Measurements from ENCODE around the gene SLC25A38. TPM values are rescaled to one million over a fixed set of nuclear protein-coding genes. Genes with fewer than 3 reads are reported as not detected.

SLC25A38 gene
- polyA plus RNA-seq, 2 of the 4 experiments (the other 2 are of a cell fraction), result 31.9 to 52.8 TPM

GRCh38 chr3:39384665-39385000 is 1.5 kb downstream of the SLC25A38 start:
- ATAC-seq (no peak), DNase-seq (ENCODE audit: low read depth in 1 of 2, low spot score in 1 of 2) (no peak), FAIRE-seq (no peak)
- Histone ChIP-seq H3K9me3 (no peaks in the 10 kb centered on the region), H3K27ac (peak overlapping the region in 1 of 2 experiments; percentile 53; a peak in 1 of 6 replicates), H3K4me3 (peak overlapping the region; percentile 85), H3K4me1 (peaks cover 18% of the 10 kb centered on the region; the same call in 2 of the 3 replicates), H3K4me2 (peak overlapping the region; percentile 73)
- 60% methylated on average over 14 of the region's 14 CpGs for WGBS (ENCODE audit: missing lambda C conversion rate)
- ChIA-PET CTCF (interaction anchor here (1.0 to 1.3 kb wide), 3 partner anchors 21 to 93 kb away, joined by 3 to 4 read pairs (median 3); no protein-coding TSS in a partner anchor), POLR2A (interaction anchor here (0.8 to 1.6 kb wide), 3 partner anchors 22 to 217 kb away, joined by 3 to 10 read pairs (median 3); partner anchors contain the start of gene RPSA)
- TF ChIP-seq, protein P1, sequence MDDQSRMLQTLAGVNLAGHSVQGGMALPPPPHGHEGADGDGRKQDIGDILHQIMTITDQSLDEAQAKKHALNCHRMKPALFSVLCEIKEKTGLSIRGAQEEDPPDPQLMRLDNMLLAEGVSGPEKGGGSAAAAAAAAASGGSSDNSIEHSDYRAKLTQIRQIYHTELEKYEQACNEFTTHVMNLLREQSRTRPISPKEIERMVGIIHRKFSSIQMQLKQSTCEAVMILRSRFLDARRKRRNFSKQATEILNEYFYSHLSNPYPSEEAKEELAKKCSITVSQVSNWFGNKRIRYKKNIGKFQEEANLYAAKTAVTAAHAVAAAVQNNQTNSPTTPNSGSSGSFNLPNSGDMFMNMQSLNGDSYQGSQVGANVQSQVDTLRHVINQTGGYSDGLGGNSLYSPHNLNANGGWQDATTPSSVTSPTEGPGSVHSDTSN (IDR thresholded peaks at IDR 0.05), result no peak
- TF ChIP-seq, protein P2, sequence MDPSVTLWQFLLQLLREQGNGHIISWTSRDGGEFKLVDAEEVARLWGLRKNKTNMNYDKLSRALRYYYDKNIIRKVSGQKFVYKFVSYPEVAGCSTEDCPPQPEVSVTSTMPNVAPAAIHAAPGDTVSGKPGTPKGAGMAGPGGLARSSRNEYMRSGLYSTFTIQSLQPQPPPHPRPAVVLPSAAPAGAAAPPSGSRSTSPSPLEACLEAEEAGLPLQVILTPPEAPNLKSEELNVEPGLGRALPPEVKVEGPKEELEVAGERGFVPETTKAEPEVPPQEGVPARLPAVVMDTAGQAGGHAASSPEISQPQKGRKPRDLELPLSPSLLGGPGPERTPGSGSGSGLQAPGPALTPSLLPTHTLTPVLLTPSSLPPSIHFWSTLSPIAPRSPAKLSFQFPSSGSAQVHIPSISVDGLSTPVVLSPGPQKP (IDR thresholded peaks at IDR 0.05; ENCODE audit: low read depth, low read length), result no peak
- TF ChIP-seq JUNB (IDR thresholded peaks at IDR 0.05) (no peak), NFE2L2 (conservative IDR thresholded peaks at IDR 0.05; ENCODE audit: low read length) (no peak)

- H3K4me2 ChIP-seq, result peak overlapping the region; percentile 73
- peaks cover 18% of the 10 kb centered on the region; the same call in 2 of the 3 replicates for H3K4me1 ChIP-seq
- WGBS (ENCODE audit: missing lambda C conversion rate), result 74% methylated on average over 9 of the region's 9 CpGs
- ATAC-seq (no peak), FAIRE-seq (no peak), DNase-seq (ENCODE audit: low read depth in 1 of 2, low spot score in 1 of 2) (no peak)
- H3K9me3 ChIP-seq, result no peaks in the 10 kb centered on the region
- POLR2A ChIA-PET, result interaction anchor here (1.6 kb wide), 1 partner anchor 21 kb away, joined by 10 read pairs; the partner anchor contains the start of gene RPSA
- H3K4me3 ChIP-seq, result no peak overlapping the region
- CTCF ChIA-PET, result interaction anchor here (1.0 to 1.3 kb wide), 3 partner anchors 20 to 23 kb away, joined by 3 to 4 read pairs (median 3); partner anchors contain the start of gene RPSA
- TF ChIP-seq RAD21 (conservative IDR thresholded peaks at IDR 0.05 in 1 of 2, IDR thresholded peaks at IDR 0.05 in 1 of 2) (no peak), ZC3H11A (IDR thresholded peaks at IDR 0.05) (no peak), KDM5A (IDR thresholded peaks at IDR 0.05) (no peak), REST (IDR thresholded peaks at IDR 0.05) (no peak), NR3C1 (IDR thresholded peaks at IDR 0.05) (no peak), SMC3 (IDR thresholded peaks at IDR 0.05) (no peak), ATOH8 (CRISPR knock-in tag; IDR thresholded peaks at IDR 0.05; ENCODE audit: low read depth) (no peak), HOXB13 (CRISPR knock-in tag; IDR thresholded peaks at IDR 0.05; ENCODE audit: low read depth) (no peak)
- TF ChIP-seq, protein P1 (IDR thresholded peaks at IDR 0.05), result no peak
- H3K27ac ChIP-seq, result no peak overlapping the region
Observed at GRCh38 chr3:39385456-39386090, 2.4 kb downstream of the SLC25A38 start.

- H3K4me3 ChIP-seq, result no peak overlapping the region
- DNase-seq (ENCODE audit: low read depth in 1 of 2, low spot score in 1 of 2), result no peak
- no peak overlapping the region for H3K27ac ChIP-seq
- ChIA-PET POLR2A (no interaction called here), CTCF (interaction anchor here (0.8 to 1.2 kb wide), 2 partner anchors 9 to 20 kb away, joined by 3 to 4 read pairs; partner anchors contain the start of gene RPSA)
- WGBS (ENCODE audit: missing lambda C conversion rate), result 77% methylated on average over 5 of the region's 5 CpGs
- H3K4me2 ChIP-seq, result no peak overlapping the region
- ATAC-seq, result no peak
- TF ChIP-seq, protein P3, sequence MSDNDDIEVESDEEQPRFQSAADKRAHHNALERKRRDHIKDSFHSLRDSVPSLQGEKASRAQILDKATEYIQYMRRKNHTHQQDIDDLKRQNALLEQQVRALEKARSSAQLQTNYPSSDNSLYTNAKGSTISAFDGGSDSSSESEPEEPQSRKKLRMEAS (IDR thresholded peaks at IDR 0.05), result no peak
- TF ChIP-seq ZFP36 (IDR thresholded peaks at IDR 0.05; ENCODE audit: borderline replicate concordance, partially characterized antibody) (no peak), GATA3 (IDR thresholded peaks at IDR 0.05; ENCODE audit: borderline replicate concordance) (no peak), TFCP2L1 (CRISPR knock-in tag; IDR thresholded peaks at IDR 0.05) (no peak), NR3C1 (IDR thresholded peaks at IDR 0.05) (no peak), RFX5 (IDR thresholded peaks at IDR 0.05) (no peak), FOSL2 (IDR thresholded peaks at IDR 0.05) (no peak), FOSL2 (CRISPR knock-in tag; IDR thresholded peaks at IDR 0.05) (no peak)
- no peaks in the 10 kb centered on the region for H3K9me3 ChIP-seq
- FAIRE-seq, result no peak
- peaks cover 18% of the 10 kb centered on the region; the same call in 2 of the 3 replicates for H3K4me1 ChIP-seq
Observed at GRCh38 chr3:39386318-39386717, 3.1 kb downstream of the SLC25A38 start.
